ENCODE measurements around the gene FLOT1. TPM values are rescaled to one million over a fixed set of nuclear protein-coding genes. Genes with fewer than 3 reads are reported as not detected.

The FLOT1 gene
- total and polyA plus RNA-seq, 9 of the 15 experiments (the other 6 are each of a cell fraction or from before 2014, with no cell fraction given), result 11.7 to 149 (median 118) TPM

DNA sequence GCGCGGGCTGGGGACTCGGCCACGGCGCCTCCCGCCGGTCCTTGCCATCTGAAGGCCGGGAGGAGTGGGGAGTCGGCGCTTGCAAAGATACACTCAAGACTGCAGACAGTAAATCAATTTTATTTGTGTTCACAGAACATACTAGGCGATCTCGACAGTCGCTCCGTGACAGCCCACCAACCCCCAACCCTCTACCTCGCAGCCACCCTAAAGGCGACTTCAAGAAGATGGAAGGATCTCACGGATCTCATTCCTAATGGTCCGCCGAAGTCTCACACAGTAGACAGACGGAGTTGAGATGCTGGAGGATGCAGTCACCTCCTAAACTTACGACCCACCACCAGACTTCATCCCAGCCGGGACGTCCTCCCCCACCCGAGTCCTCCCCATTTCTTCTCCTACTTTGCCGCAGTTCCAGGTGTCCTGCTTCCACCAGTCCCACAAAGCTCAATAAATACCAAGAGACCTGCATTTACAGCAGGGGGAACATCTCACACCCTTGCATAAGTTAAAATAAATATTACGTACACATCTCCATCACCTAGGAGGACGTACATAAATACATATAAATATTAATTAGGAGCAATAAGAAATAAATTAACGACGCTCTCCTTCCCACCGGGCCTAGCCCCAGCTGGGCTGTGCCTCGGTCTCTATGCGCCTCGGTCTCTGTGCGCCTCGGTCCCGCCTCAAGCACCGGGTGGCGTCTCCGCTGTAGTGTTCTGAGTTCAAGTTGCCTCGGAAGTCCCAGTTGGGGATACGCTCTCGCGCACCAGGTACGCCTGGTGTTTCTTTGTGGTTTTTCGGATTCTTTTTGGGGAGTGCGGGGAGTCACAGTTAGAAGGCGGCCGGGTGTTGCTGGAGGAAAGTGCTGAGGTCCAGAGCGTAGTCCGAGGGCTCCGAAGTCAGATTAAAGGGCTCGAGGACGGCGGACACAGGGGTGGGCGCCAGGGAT is 889 bp upstream of the FLOT1 start (continued):
- TF ChIP-seq, protein P1, sequence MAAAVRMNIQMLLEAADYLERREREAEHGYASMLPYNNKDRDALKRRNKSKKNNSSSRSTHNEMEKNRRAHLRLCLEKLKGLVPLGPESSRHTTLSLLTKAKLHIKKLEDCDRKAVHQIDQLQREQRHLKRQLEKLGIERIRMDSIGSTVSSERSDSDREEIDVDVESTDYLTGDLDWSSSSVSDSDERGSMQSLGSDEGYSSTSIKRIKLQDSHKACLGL (CRISPR knock-in tag; IDR thresholded peaks at IDR 0.05; ENCODE audit: borderline replicate concordance, poor library complexity, severe bottlenecking), result no peak
- TF ChIP-seq, protein P2, sequence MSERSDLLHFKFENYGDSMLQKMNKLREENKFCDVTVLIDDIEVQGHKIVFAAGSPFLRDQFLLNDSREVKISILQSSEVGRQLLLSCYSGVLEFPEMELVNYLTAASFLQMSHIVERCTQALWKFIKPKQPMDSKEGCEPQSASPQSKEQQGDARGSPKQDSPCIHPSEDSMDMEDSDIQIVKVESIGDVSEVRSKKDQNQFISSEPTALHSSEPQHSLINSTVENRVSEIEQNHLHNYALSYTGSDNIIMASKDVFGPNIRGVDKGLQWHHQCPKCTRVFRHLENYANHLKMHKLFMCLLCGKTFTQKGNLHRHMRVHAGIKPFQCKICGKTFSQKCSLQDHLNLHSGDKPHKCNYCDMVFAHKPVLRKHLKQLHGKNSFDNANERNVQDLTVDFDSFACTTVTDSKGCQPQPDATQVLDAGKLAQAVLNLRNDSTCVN (CRISPR knock-in tag; IDR thresholded peaks at IDR 0.05), result no peak
- no peak for TF ChIP-seq MIER1 (IDR thresholded peaks at IDR 0.05; ENCODE audit: low read depth)
- TF ChIP-seq EWSR1 (IDR thresholded peaks at IDR 0.05; ENCODE audit: borderline replicate concordance, low read depth, partially characterized antibody), result no peak
- TF ChIP-seq SNAPC5 (CRISPR knock-in tag; IDR thresholded peaks at IDR 0.05), result no peak
- no peak for TF ChIP-seq ZNF431 (CRISPR knock-in tag; IDR thresholded peaks at IDR 0.05)
- TF ChIP-seq PHF21A (IDR thresholded peaks at IDR 0.05; ENCODE audit: borderline replicate concordance, low read depth), result no peak
- TF ChIP-seq ZNF76 (CRISPR knock-in tag; IDR thresholded peaks at IDR 0.05; ENCODE audit: borderline replicate concordance), result no peak
- no peak; the same call in 1 of the 2 replicates for TF ChIP-seq ZKSCAN8 (CRISPR knock-in tag; IDR thresholded peaks at IDR 0.05)
- TF ChIP-seq ZNF354B (CRISPR knock-in tag; IDR thresholded peaks at IDR 0.05), result no peak
- TF ChIP-seq, protein P3, sequence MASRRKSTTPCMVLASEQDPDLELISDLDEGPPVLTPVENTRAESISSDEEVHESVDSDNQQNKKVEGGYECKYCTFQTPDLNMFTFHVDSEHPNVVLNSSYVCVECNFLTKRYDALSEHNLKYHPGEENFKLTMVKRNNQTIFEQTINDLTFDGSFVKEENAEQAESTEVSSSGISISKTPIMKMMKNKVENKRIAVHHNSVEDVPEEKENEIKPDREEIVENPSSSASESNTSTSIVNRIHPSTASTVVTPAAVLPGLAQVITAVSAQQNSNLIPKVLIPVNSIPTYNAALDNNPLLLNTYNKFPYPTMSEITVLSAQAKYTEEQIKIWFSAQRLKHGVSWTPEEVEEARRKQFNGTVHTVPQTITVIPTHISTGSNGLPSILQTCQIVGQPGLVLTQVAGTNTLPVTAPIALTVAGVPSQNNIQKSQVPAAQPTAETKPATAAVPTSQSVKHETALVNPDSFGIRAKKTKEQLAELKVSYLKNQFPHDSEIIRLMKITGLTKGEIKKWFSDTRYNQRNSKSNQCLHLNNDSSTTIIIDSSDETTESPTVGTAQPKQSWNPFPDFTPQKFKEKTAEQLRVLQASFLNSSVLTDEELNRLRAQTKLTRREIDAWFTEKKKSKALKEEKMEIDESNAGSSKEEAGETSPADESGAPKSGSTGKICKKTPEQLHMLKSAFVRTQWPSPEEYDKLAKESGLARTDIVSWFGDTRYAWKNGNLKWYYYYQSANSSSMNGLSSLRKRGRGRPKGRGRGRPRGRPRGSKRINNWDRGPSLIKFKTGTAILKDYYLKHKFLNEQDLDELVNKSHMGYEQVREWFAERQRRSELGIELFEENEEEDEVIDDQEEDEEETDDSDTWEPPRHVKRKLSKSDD (conservative IDR thresholded peaks at IDR 0.05; ENCODE audit: low read length), result no peak
- TF ChIP-seq ASH1L (IDR thresholded peaks at IDR 0.05; ENCODE audit: borderline replicate concordance, low read depth, partially characterized antibody), result no peak
- TF ChIP-seq SMAD3 (CRISPR knock-in tag; conservative IDR thresholded peaks at IDR 0.05), result no peak
- no peak for TF ChIP-seq ADNP (tag; IDR thresholded peaks at IDR 0.05)
- TF ChIP-seq MAZ (CRISPR knock-in tag; conservative IDR thresholded peaks at IDR 0.05 in 1 of 2, IDR thresholded peaks at IDR 0.05 in 1 of 2), result no peak
- no peak for TF ChIP-seq SIRT6 (IDR thresholded peaks at IDR 0.05; ENCODE audit: low read depth, low read length)
- peak; percentile 92 for TF ChIP-seq CHD1 (IDR thresholded peaks at IDR 0.05; ENCODE audit: low read length)
- TF ChIP-seq SAFB2 (IDR thresholded peaks at IDR 0.05; ENCODE audit: borderline replicate concordance, low read depth, low read length, severe bottlenecking), result no peak
- no peak for TF ChIP-seq HDAC6 (IDR thresholded peaks at IDR 0.05; ENCODE audit: low read depth, low read length)
- no peak; the same call in 1 of the 2 replicates for TF ChIP-seq HDAC8 (tag; IDR thresholded peaks at IDR 0.05)
- no peak; the same call in none of the 2 replicates for TF ChIP-seq ZNF12 (CRISPR knock-in tag; IDR thresholded peaks at IDR 0.05)
- TF ChIP-seq TSC22D4 (tag; IDR thresholded peaks at IDR 0.05), result no peak
- TF ChIP-seq ZNF134 (CRISPR knock-in tag; conservative IDR thresholded peaks at IDR 0.05), result 0 out of 2 replicates have a peak, but pooled peaks have one; percentile 21
